HG03378 (cell line): ENCODE results near the gene DDX27.

Experiments used
- ATAC-seq: cut with Tn5 transposase; IDR thresholded peaks from one replicate; pipeline ENCODE4 v1.9.1; 2021; ENCODE audit warnings: mild to moderate bottlenecking, moderate library complexity; ENCODE audit not compliant: unreplicated experiment

DDX27 gene

DNA sequence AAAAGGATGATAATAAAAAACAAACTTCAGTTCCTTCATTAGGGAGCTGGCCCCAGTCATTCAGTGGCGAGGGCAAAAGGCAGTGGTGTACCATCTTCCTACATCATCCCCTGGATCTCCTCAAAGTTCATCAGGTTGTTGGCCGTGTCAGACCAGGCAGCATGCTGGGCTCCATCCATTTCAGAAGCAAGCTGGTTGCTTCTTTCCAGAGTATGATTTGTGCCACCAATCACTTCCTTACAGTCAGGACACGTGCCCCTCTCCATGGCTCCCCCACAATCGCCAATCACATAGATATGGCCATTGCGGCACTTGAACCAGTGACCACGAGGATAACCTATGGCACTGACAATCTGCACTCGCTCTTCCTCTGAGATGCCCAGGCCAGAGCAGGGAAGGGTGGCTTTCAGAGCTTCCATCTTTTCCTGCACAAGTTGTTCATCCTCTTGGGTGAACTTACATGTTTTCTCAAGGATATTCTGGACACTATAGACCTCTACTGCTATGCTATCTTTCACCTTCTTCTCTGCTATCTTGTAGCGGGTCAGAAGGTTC is 28.0 kb downstream of the DDX27 start:
- no peak for ATAC-seq

DNA sequence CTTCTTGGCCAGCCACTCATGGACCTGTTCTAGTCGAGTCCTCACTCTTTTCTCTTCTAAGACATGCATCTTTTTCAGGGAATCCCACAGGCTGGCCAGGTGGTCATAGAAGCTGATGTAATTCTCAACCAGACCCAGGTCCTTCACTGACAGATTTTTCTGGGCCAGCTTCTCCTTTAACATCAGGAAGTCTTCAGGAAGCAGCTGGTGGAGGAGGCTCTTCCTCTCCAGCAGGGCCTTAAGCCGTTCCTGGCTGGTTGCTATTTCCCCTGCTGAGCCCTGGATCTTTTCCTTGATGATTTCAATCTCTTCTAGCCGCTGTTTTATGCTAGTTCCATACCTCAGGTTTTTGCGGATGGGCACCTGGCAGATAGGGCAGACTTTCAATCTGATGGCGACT is 28.6 kb downstream of the DDX27 start:
- ATAC-seq = no peak

DNA sequence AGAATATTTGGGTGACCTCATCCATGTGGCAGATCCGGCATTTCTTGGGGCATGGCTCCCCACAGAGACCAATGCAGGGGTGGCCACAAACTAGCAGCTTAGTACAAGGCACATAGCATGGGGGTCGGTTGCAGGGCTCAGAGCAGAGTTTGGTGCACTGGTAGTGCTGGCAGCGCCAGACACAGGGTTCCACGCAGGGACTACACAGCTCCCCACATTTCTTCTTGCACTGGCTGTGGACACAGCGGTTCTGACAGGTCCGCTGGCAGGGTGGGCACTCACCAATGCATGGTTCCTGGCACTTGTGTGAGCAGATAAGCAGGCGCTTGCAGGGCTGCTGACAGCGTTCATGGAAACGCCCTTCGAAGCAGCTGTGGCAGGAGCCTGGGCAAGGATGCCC is 29.1 kb downstream of the DDX27 start:
- no peak for ATAC-seq

DNA sequence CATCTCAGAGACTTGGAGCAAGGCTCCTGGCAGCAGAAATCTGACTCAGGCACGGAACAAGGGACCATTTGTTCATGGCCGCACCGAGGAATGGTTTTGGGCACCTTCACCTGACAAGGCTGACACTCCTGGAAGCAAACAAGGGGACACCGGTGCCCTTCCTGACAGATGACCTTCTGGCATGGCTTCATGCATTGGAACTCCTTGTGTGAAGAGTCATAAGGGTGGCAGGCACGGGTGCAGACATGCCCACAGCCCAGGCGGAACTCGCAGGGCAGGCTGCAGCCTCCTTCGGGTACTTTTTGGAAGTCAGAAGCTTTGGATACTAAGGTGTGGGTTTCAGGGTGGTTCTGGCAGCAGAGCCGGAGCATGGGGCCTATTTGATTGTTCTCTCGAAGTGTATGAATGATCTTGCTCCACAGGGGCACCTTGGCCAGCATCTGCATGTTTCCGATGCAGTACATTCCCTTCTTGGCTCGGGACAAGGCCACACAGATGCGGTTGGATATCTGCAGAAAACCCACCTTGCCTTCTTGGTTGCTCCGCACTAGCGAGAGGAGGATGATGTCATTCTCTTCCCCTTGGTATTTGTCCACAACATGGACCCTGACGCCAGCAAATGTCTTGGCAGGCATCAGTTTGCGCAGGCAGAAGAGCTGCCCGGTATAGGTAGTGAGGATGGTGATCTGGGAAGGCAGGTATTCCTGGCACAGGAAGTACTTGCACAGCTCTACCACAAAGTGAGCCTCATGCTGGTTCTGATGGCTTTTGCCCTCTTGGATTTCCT is 29.9 kb downstream of the DDX27 start:
- no peak for ATAC-seq

- ATAC-seq = no peak
Observed at GRCh38 chr20:49252556-49253350, 33.5 kb downstream of the DDX27 start.

GRCh38 chr20:49256261-49256660 is 37.0 kb downstream of the DDX27 start:
- no peak for ATAC-seq

DNA sequence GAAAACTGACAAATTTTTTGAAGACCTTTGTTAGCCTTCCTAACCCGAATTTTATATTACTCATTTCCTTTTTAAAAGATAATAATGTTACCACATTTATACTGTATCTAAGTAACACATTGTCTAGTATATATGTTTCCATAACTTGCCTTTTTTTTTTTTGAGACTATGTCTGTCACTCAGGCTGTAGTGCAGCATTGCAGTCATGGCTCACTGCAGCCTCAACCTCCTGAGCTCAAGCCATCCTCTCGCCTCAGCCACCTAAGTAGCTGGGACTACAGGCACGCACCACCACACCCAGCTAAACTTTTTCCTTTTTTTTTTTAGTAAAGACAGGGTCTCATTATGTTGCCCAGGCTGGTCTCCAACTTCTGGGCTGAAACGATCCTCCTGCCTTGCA is 40.1 kb downstream of the DDX27 start:
- ATAC-seq = no peak

- ATAC-seq = no peak
Observed at GRCh38 chr20:49259799-49260198, 40.6 kb downstream of the DDX27 start.

DNA sequence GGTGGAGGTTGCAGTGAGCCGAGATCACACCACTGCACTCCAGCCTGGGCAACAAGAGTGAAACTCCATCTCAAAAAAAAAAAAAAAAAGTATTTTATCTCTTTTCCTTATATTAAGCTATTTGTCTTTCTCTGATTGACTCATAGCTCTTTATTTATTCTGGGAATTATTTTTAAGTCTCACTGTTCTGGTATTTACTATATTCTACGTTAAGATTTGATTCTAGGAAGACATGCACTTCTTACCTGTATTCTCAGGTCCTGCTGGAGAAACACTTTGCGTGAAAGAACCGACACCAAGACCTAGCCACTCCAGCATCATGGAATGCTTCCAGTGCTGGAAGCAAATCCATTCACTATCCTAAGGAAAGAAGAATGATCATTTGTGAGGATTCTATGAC is 41.0 kb downstream of the DDX27 start:
- no peak for ATAC-seq

DNA sequence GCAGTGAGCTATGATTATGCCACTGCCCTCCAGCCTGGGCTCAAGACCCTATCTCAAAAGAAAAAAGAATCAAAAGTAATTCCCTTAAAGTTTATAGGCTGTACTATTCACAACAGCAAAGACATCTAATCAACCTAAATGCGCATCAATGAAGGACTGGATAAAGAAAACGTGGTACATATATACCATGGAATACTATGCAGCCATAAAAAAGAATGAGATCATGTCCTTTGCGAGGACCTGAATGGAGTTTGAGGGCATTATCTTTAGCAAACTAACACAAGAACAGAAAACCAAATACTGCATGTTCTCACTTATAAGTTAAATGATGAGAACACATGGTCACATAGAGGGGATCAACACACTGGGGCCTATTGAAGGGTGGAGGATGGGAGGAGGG is 42.0 kb downstream of the DDX27 start:
- no peak for ATAC-seq

DNA sequence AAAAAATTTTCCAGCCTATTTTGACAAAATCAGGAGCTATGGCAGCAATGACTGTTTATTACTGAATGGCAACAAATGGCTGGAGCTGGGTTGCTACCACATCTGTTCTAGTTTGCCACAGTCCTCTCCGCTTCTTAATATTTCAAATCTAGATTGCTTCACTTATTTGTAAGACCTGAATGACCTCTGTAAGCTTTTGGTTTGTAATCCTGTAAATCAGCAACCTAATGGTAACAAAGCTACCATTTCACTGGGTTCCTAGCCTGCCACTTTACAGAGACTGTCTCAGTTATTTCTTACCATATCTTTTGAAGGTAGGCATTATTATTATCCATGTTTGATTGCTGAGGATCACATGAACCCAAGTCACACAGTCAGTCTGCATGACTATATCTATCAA is 43.2 kb downstream of the DDX27 start:
- no peak for ATAC-seq

GRCh38 chr20:49267327-49267726 is 48.1 kb downstream of the DDX27 start:
- ATAC-seq = no peak

GRCh38 chr20:49268600-49269365 is 49.6 kb downstream of the DDX27 start:
- ATAC-seq = peak; percentile 48

DNA sequence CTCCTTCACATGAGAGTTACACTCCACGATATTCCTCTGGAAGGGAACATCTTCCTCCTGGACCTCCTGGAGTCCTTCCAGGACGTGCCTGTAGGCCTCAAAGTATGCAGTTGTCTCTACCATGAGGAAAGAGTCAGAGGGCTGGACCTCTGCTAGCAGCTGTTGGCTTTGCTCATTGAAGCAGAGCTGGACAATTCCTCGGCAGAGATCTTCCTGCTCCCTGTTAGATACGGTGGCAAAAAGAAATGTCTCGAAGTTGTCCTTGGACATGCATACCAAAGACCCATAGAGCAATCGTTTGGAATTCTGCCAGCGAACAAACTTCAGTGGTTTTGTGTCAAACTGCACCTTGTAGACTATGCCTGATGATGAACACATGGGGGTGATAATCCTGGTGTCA is 51.0 kb downstream of the DDX27 start:
- no peak for ATAC-seq

GRCh38 chr20:49270736-49271135 is 51.5 kb downstream of the DDX27 start:
- no peak for ATAC-seq

DNA sequence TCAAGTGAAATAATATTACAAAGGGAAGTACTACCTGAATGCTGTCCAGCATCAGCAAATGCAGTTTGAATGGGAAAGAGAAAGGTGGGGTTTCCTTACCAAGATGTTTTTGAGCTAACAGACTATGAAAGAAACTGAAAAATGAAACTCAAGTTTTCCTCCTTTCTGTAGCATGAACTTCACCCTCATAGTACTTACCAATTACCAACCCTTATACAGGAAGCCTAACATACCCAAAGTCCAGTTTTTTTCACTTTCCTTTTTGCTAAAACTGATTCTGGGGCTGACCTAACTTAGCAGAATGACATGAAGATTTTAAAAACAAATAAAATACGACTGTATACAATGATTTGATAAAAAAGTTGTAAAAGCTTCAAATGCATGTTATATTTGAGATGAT is 53.4 kb downstream of the DDX27 start:
- no peak for ATAC-seq

DNA sequence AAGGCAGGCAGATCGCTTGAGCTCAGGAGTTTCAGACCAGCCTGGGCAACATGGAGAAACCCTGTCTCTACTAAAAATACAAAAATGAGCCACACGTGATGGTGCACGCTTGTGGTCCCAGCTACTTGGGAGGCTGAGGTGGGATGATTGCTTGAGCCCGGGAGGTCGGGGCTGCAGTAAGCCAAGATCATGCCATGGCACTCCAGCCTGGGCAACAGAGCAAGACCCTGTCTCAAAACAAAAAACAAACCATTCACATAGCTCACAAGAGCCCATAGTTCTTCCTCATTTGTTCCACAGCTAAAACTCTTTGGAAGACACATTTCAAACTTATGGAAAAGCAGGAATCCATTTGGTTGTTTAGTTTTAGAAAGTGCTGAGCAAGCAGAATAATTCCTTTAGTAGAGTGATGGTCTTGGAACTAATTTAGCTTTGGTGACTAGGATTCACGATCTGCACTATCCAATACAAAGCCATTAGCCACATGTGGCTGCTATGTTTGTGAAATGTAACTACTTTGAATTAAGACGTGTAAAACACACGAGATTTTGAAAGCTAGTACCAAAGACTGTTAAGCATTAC is 54.6 kb downstream of the DDX27 start:
- no peak for ATAC-seq

- ATAC-seq = no peak
Observed at GRCh38 chr20:49275216-49275615, 56.0 kb downstream of the DDX27 start.

GRCh38 chr20:49275636-49276035 is 56.4 kb downstream of the DDX27 start:
- no peak for ATAC-seq

DNA sequence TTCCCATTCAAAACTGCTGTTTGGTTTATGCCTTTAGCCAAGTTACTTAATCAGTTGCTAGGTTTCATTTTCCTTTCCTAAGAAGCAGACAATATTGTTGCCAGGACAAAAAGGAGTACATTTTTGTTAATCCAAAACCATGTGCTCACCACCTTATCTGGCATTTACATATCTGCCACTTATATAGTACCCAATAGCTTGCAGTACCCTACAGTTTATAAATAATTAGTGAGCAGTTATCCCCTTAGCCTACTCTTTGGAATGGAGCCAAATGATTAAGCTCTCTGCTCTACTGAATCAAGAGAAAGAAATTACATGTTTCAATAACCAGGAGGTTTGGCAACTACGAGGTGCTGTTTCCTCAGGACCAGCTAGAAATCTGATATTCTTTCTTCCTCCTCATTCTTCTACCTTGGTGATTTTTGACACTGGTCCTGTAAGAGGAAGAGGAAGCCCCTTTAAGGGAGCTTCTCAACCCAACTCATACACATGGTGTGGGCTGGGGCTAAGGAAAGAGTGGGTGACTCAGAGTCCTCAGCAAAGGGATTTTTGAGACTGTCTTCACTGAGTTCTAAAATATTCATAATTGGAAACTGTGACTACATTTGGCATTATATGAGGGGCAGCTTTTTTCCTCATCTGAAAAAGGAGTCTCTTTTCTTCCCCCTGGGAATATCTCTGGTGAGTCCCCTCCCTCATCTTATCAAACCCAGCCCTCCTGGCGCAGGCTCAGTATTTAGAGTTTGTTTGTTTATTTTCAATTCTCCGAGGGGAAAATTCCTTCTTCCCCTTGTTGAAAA is 57.1 kb downstream of the DDX27 start:
- no peak for ATAC-seq
